Measurements from ENCODE around the gene MLIP.

The MLIP gene

DNA sequence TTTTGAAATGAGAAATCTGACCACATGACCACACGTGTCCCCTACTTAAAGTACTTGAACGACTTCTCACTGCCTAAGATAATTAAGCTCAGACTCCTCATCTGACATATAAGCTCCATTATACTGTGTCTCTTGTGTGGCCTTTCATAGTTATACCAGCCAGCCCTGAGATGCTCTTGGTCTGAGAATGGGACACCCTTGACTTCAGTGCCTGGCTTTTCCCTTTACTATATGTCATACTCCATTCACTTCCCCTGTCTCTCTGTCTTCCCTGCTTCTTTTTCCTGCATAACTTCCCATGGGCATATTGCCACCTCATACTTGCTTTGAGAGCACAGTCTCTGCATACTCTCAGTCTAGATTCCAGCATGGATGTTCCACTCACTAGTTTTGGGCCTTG is 143.6 kb downstream of the MLIP start:
- 94% methylated on average over 2 of the region's 2 CpGs for WGBS
- Histone ChIP-seq H3K23ac (ENCODE audit: low read length in 2 of 2) (no peak overlapping the region), H3K9ac (ENCODE audit: low read length) (no peak overlapping the region), H3K79me1 (replicated peaks; ENCODE audit: low read length, poor library complexity, severe bottlenecking) (no peaks in the 10 kb centered on the region), H3K36me3 (ENCODE audit: control insufficient read depth in 1 of 2, insufficient read depth in 2 of 2, low read depth in 1 of 2, low read length in 2 of 2) (no peaks in the 10 kb centered on the region), H3K4me2 (ENCODE audit: low read length, poor library complexity, severe bottlenecking) (no peak overlapping the region), H2AFZ (ENCODE audit: low read depth, low read length) (no peak overlapping the region), H3K14ac (ENCODE audit: low read length in 2 of 2) (no peak overlapping the region), H4K91ac (ENCODE audit: low read length) (no peak overlapping the region), H3K27me3 (ENCODE audit: control insufficient read depth in 1 of 2, insufficient read depth in 1 of 2, low read length in 2 of 2) (no peaks in the 10 kb centered on the region), H3K9me3 (ENCODE audit: control insufficient read depth, low read length) (no peaks in the 10 kb centered on the region), H4K8ac (ENCODE audit: low read length) (no peak overlapping the region), H3K18ac (ENCODE audit: low read depth in 1 of 2, low read length in 2 of 2) (no peak overlapping the region), H3K4me3 (ENCODE audit: insufficient read depth in 1 of 2, low read depth in 1 of 2, low read length in 2 of 2) (no peak overlapping the region), H3K27ac (ENCODE audit: low read length, poor library complexity, severe bottlenecking) (no peak overlapping the region), H2BK12ac (ENCODE audit: low read length in 2 of 2) (no peak overlapping the region), H2BK5ac (ENCODE audit: low read depth, low read length, poor library complexity, severe bottlenecking) (no peak overlapping the region), H2BK15ac (ENCODE audit: low read depth, poor library complexity, severe bottlenecking) (no peak overlapping the region), H2AK5ac (ENCODE audit: low read length, severe bottlenecking) (no peak overlapping the region), H3K4me1 (ENCODE audit: control insufficient read depth, insufficient read depth, low read depth, low read length) (no peaks in the 10 kb centered on the region), H3K4ac (ENCODE audit: low read depth in 1 of 2, low read length in 2 of 2) (no peak overlapping the region), H2BK120ac (ENCODE audit: low read depth, low read length) (no peak overlapping the region)
- DNase-seq: no peak

DNA sequence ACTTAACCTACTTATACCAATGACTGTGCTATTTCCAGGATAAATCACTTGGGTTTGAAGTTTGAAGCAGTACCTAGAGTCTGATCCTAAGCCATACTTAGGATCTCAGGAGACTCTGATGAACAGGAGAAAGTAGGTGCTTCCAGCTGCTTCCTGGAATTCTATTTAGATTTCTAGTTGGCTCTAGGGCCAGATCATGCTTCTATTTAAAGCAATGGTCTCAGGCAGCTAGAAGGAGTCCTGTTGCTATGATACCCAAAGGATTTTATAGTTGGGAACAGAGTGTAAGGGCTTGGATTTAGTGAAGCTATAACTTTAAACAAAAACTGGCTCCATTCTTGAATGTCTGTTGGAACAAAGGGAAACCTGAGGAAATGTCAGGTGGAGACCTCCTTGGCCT is 144.6 kb downstream of the MLIP start:
- H3K4me3 ChIP-seq (ENCODE audit: insufficient read depth in 1 of 2, low read depth in 1 of 2, low read length in 2 of 2): no peak overlapping the region
- no peak overlapping the region for H3K9ac ChIP-seq (ENCODE audit: low read length)
- H3K27me3 ChIP-seq (ENCODE audit: control insufficient read depth in 1 of 2, insufficient read depth in 1 of 2, low read length in 2 of 2): no peaks in the 10 kb centered on the region
- H3K79me1 ChIP-seq (replicated peaks; ENCODE audit: low read length, poor library complexity, severe bottlenecking): no peaks in the 10 kb centered on the region
- H2AFZ ChIP-seq (ENCODE audit: low read depth, low read length): no peak overlapping the region
- H3K18ac ChIP-seq (ENCODE audit: low read depth in 1 of 2, low read length in 2 of 2): peak overlapping the region in 1 of 2 experiments; percentile 8
- H2BK5ac ChIP-seq (ENCODE audit: low read depth, low read length, poor library complexity, severe bottlenecking): no peak overlapping the region
- H3K14ac ChIP-seq (ENCODE audit: low read length in 2 of 2): no peak overlapping the region
- no peak overlapping the region for H2BK15ac ChIP-seq (ENCODE audit: low read depth, poor library complexity, severe bottlenecking)
- H3K27ac ChIP-seq (ENCODE audit: low read length, poor library complexity, severe bottlenecking): no peak overlapping the region
- H3K4ac ChIP-seq (ENCODE audit: low read depth in 1 of 2, low read length in 2 of 2): no peak overlapping the region
- no peak overlapping the region for H3K23ac ChIP-seq (ENCODE audit: low read length in 2 of 2)
- H3K9me3 ChIP-seq (ENCODE audit: control insufficient read depth, low read length): no peaks in the 10 kb centered on the region
- no peak overlapping the region for H2BK120ac ChIP-seq (ENCODE audit: low read depth, low read length)
- no peak overlapping the region for H2BK12ac ChIP-seq (ENCODE audit: low read length in 2 of 2)
- peak; percentile 46 for DNase-seq
- H4K8ac ChIP-seq (ENCODE audit: low read length): no peak overlapping the region
- no peaks in the 10 kb centered on the region for H3K4me1 ChIP-seq (ENCODE audit: control insufficient read depth, insufficient read depth, low read depth, low read length)
- H2AK5ac ChIP-seq (ENCODE audit: low read length, severe bottlenecking): no peak overlapping the region
- H4K91ac ChIP-seq (ENCODE audit: low read length): no peak overlapping the region
- H3K4me2 ChIP-seq (ENCODE audit: low read length, poor library complexity, severe bottlenecking): no peak overlapping the region
- no peaks in the 10 kb centered on the region for H3K36me3 ChIP-seq (ENCODE audit: control insufficient read depth in 1 of 2, insufficient read depth in 2 of 2, low read depth in 1 of 2, low read length in 2 of 2)

DNA sequence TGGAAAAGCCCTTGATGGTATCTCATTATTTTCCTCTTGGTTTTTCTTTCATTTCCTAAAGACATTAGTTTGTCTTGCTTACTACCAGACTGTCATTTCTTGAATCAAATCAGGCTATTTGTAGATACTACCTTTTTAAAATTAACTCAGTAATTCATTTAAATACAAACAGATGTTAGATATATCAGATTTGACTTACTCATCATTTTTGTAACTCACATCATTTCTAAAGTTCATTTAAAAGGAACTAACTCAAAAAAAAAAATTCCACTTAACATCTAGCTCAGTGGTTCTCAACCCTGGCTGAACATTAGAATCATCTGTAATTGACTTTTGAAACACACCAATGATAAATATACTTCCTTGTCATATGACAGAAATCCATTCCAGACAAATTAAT is 148.8 kb downstream of the MLIP start:
- no peak overlapping the region for H2BK120ac ChIP-seq (ENCODE audit: low read depth, low read length)
- no peaks in the 10 kb centered on the region for H3K79me1 ChIP-seq (replicated peaks; ENCODE audit: low read length, poor library complexity, severe bottlenecking)
- no peak overlapping the region for H2AFZ ChIP-seq (ENCODE audit: low read depth, low read length)
- H3K4ac ChIP-seq (ENCODE audit: low read depth in 1 of 2, low read length in 2 of 2): no peak overlapping the region
- no peak overlapping the region for H4K8ac ChIP-seq (ENCODE audit: low read length)
- H3K9ac ChIP-seq (ENCODE audit: low read length): no peak overlapping the region
- no peak overlapping the region for H3K27ac ChIP-seq (ENCODE audit: low read length, poor library complexity, severe bottlenecking)
- H3K4me3 ChIP-seq (ENCODE audit: insufficient read depth in 1 of 2, low read depth in 1 of 2, low read length in 2 of 2): no peak overlapping the region
- H3K27me3 ChIP-seq (ENCODE audit: control insufficient read depth in 1 of 2, insufficient read depth in 1 of 2, low read length in 2 of 2): no peaks in the 10 kb centered on the region
- no peak overlapping the region for H3K4me2 ChIP-seq (ENCODE audit: low read length, poor library complexity, severe bottlenecking)
- no peak overlapping the region for H4K91ac ChIP-seq (ENCODE audit: low read length)
- H3K36me3 ChIP-seq (ENCODE audit: control insufficient read depth in 1 of 2, insufficient read depth in 2 of 2, low read depth in 1 of 2, low read length in 2 of 2): no peaks in the 10 kb centered on the region
- DNase-seq: no peak
- no peak overlapping the region for H3K18ac ChIP-seq (ENCODE audit: low read depth in 1 of 2, low read length in 2 of 2)
- no peak overlapping the region for H2BK15ac ChIP-seq (ENCODE audit: low read depth, poor library complexity, severe bottlenecking)
- H2BK12ac ChIP-seq (ENCODE audit: low read length in 2 of 2): no peak overlapping the region
- H3K9me3 ChIP-seq (ENCODE audit: control insufficient read depth, low read length): no peaks in the 10 kb centered on the region
- no peak overlapping the region for H2BK5ac ChIP-seq (ENCODE audit: low read depth, low read length, poor library complexity, severe bottlenecking)
- H3K23ac ChIP-seq (ENCODE audit: low read length in 2 of 2): no peak overlapping the region
- H2AK5ac ChIP-seq (ENCODE audit: low read length, severe bottlenecking): no peak overlapping the region
- H3K14ac ChIP-seq (ENCODE audit: low read length in 2 of 2): no peak overlapping the region
- H3K4me1 ChIP-seq (ENCODE audit: control insufficient read depth, insufficient read depth, low read depth, low read length): peaks cover 2% of the 10 kb centered on the region

DNA sequence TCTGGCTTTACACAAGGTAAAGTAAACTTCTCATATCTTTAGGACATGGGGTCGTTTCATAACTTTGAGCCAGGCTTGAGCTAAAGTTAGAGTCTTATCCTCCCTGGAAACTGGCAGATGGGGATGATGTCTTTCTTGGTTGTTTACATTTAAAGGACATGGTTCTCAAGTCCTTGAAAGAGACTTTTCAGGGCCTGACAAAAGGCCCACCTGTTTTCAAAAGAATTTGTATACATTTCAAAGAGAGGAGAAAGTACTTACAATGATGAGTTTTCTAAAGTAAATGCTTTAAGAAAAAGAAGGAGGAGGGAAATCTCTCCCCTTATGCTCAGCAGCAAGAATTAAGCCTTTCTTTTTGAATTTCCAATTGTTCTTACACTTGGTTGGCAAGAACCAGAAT is 151.3 kb downstream of the MLIP start:
- Histone ChIP-seq H3K4ac (ENCODE audit: low read depth in 1 of 2, low read length in 2 of 2) (no peak overlapping the region), H3K4me1 (ENCODE audit: control insufficient read depth, insufficient read depth, low read depth, low read length) (peaks cover 3% of the 10 kb centered on the region), H3K36me3 (ENCODE audit: control insufficient read depth in 1 of 2, insufficient read depth in 2 of 2, low read depth in 1 of 2, low read length in 2 of 2) (no peaks in the 10 kb centered on the region), H3K27ac (ENCODE audit: low read length, poor library complexity, severe bottlenecking) (peak overlapping the region; percentile 51), H2BK15ac (ENCODE audit: low read depth, poor library complexity, severe bottlenecking) (no peak overlapping the region), H3K9me3 (ENCODE audit: control insufficient read depth, low read length) (no peaks in the 10 kb centered on the region), H3K4me3 (ENCODE audit: insufficient read depth in 1 of 2, low read depth in 1 of 2, low read length in 2 of 2) (no peak overlapping the region), H2BK5ac (ENCODE audit: low read depth, low read length, poor library complexity, severe bottlenecking) (no peak overlapping the region), H2AK5ac (ENCODE audit: low read length, severe bottlenecking) (peak overlapping the region; percentile 84), H3K79me1 (replicated peaks; ENCODE audit: low read length, poor library complexity, severe bottlenecking) (no peaks in the 10 kb centered on the region), H4K91ac (ENCODE audit: low read length) (no peak overlapping the region), H2BK12ac (ENCODE audit: low read length in 2 of 2) (no peak overlapping the region), H3K9ac (ENCODE audit: low read length) (no peak overlapping the region), H4K8ac (ENCODE audit: low read length) (no peak overlapping the region), H3K23ac (ENCODE audit: low read length in 2 of 2) (no peak overlapping the region), H3K18ac (ENCODE audit: low read depth in 1 of 2, low read length in 2 of 2) (no peak overlapping the region), H3K27me3 (ENCODE audit: control insufficient read depth in 1 of 2, insufficient read depth in 1 of 2, low read length in 2 of 2) (no peaks in the 10 kb centered on the region), H2BK120ac (ENCODE audit: low read depth, low read length) (no peak overlapping the region), H2AFZ (ENCODE audit: low read depth, low read length) (no peak overlapping the region), H3K14ac (ENCODE audit: low read length in 2 of 2) (no peak overlapping the region), H3K4me2 (ENCODE audit: low read length, poor library complexity, severe bottlenecking) (no peak overlapping the region)
- no peak for DNase-seq
- 46% methylated on average over 1 of the region's 1 CpG for WGBS
